ENCODE data around the gene WDR1.

WDR1 gene

DNA sequence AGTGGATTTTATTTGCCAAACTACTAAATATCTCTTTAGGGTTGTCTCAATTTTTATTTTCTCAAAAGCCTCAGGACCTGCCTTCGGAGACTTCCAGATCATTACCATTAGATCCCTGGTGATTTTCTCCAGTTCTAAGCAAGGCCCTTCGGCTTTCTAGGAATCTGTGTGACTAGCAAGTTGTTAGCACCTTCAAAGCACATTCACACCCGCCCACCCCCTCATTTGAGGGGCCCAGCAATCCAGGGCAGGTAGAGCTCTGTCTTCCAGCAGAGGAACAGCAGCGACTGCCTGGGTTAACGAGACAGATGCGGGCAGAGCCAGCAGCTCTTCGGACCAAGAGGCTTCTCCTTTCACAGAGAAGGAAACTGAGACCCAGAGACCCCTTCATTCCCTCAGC is 2.0 kb downstream of the WDR1 start:
- peak overlapping the region; percentile 96 for H3K4me3 Mint-ChIP-seq
- no peak for ATAC-seq (ENCODE audit: low read depth)
- H3K9me3 Mint-ChIP-seq = no peaks in the 10 kb centered on the region
- DNase-seq (ENCODE audit: low spot score in 2 of 2) = no peak
- peak overlapping the region; percentile 84 for H3K27ac Mint-ChIP-seq
- peaks cover 22% of the 10 kb centered on the region for H3K36me3 Mint-ChIP-seq
- no peaks in the 10 kb centered on the region for H3K27me3 Mint-ChIP-seq
- peaks cover 57% of the 10 kb centered on the region for H3K4me1 Mint-ChIP-seq

- peak overlapping the region; percentile 2 for H3K4me3 Mint-ChIP-seq
- DNase-seq (ENCODE audit: low spot score in 2 of 2) (no peak), ATAC-seq (ENCODE audit: low read depth) (no peak)
- H3K27ac Mint-ChIP-seq = no peak overlapping the region
- peaks cover 22% of the 10 kb centered on the region for H3K36me3 Mint-ChIP-seq
- peaks cover 61% of the 10 kb centered on the region for H3K4me1 Mint-ChIP-seq
- H3K27me3 Mint-ChIP-seq = no peaks in the 10 kb centered on the region
- no peaks in the 10 kb centered on the region for H3K9me3 Mint-ChIP-seq
Measured at GRCh38 chr4:10114147-10114546, 2.5 kb downstream of the WDR1 start.

DNA sequence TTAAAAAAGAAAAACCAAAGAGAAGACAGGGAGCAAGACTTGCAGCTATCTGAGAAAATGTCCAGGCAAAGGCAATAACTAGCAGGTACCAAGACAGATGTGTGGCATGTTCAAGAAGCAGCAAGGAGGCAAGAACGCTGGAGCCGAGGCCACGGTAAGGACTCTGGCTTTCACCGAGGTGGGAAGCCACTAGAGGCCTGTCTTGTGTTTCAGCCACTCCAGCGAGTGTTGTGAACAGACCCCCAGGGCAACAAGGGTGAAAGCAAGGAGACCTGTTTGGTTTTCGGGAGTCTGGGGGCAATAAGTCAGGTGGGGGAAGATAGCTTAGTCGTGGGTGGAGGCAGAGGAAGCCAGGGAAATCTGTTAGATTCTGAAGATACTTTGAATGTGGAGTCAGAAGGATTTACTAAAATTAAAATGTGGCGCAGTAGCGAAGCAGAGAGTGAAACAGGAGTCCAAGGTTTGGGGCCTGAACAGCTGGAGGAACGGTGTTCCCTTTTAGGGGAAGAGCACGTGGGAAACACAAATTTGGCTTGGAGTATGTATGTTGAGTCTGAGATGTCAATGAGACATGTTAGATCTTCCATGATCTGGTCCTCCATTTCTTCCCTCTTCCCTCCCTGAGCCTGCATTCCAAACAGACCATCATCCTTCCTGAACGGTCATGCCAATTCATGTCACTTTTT is 3.1 kb downstream of the WDR1 start:
- no peak for DNase-seq (ENCODE audit: low spot score in 2 of 2)
- peaks cover 22% of the 10 kb centered on the region for H3K36me3 Mint-ChIP-seq
- H3K9me3 Mint-ChIP-seq = no peaks in the 10 kb centered on the region
- H3K4me3 Mint-ChIP-seq = no peak overlapping the region
- no peak for ATAC-seq (ENCODE audit: low read depth)
- H3K27ac Mint-ChIP-seq = peak overlapping the region; percentile 20
- no peaks in the 10 kb centered on the region for H3K27me3 Mint-ChIP-seq
- H3K4me1 Mint-ChIP-seq = peaks cover 65% of the 10 kb centered on the region

DNA sequence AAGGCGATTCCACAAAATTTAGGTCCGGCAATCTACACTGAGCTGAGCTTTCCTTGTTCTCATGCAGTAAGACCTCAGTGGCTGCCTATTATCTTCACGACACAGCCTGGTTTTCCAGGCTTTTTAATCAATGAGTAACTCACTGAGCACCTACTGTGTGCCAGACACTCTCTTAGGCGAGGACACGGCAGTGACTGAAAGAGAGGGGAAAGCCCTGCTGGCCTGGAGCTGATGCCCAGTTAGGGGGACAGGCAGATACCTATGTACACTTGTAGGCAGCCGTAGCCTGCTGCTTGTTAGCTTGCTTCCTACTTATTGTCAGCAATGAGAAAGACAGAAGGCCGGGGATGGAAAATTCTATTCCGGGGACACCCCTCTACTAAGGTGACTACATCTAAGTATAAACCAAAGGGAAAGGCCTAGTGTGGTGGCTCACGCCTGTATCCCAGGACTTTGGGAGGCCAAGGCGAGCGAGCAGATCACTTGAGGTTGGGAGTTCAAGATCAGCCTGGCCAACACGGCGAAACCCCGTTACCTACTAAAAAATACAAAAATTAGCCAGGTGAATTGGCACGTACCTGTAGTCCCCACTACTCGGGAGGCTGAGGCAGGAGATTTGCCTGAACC is 3.8 kb downstream of the WDR1 start:
- Mint-ChIP-seq H3K4me3 (no peak overlapping the region), H3K9me3 (no peaks in the 10 kb centered on the region), H3K36me3 (peaks cover 25% of the 10 kb centered on the region), H3K27me3 (no peaks in the 10 kb centered on the region), H3K4me1 (peaks cover 61% of the 10 kb centered on the region), H3K27ac (peak overlapping the region; percentile 20)
- no peak for DNase-seq (ENCODE audit: low spot score in 2 of 2)
- ATAC-seq (ENCODE audit: low read depth) = no peak

DNA sequence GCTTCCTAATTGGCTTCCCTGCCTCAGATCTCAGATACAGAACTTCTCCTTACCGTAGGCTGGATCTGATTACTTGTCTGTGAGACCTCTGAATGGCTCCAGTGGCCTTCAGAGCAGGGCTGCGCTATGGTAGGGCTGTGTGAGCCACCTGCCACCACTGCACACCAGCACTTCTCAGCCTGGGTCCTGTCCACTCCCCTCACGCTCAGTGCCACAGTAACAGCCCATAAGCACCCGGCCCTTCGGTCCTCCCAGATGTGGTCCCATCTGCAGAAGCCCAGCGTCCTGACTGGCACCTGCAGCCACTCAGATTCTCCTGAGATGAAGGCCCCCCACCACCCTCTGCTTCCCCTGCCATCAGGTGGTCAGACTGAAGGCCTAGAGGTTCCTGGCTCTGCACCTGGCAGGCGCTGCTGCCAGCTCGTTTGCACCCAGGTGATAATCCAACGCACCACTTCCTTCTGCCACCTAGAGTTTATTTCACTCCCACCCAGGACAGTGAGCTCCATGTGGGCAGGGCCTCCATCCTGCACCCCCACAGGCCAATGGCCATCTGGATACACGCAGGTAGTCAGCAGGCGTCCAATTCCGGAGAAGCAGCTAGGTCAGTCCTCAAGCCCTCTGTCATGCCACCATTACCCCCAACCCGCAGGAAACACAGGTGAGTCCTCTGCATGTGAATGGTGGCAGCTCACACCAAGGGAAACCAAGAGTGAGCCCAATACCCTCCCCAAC is 5.4 kb downstream of the WDR1 start:
- Mint-ChIP-seq H3K27ac (no peak overlapping the region), H3K4me3 (no peak overlapping the region), H3K4me1 (peaks cover 69% of the 10 kb centered on the region)

GRCh38 chr4:10109995-10110670 is 6.5 kb downstream of the WDR1 start:
- H3K36me3 Mint-ChIP-seq = peaks cover 27% of the 10 kb centered on the region
- peak overlapping the region; percentile 14 for H3K4me3 Mint-ChIP-seq
- peaks cover 71% of the 10 kb centered on the region for H3K4me1 Mint-ChIP-seq

More for the DNA sequence above, 5.4 kb downstream of the WDR1 start:
- Mint-ChIP-seq H3K9me3 (no peaks in the 10 kb centered on the region), H3K27me3 (no peaks in the 10 kb centered on the region), H3K36me3 (peaks cover 27% of the 10 kb centered on the region)
- DNase-seq (ENCODE audit: low spot score in 2 of 2) (no peak), ATAC-seq (ENCODE audit: low read depth) (no peak)

GRCh38 chr4:10108818-10109783 is 7.5 kb downstream of the WDR1 start:
- Mint-ChIP-seq H3K27me3 (no peaks in the 10 kb centered on the region), H3K9me3 (no peaks in the 10 kb centered on the region), H3K4me1 (peaks cover 74% of the 10 kb centered on the region), H3K27ac (peak overlapping the region; percentile 26), H3K4me3 (no peak overlapping the region), H3K36me3 (peaks cover 25% of the 10 kb centered on the region)
- DNase-seq (ENCODE audit: low spot score in 2 of 2) (no peak), ATAC-seq (ENCODE audit: low read depth) (no peak)

More at GRCh38 chr4:10109995-10110670, 6.5 kb downstream of the WDR1 start:
- H3K27ac Mint-ChIP-seq = peak overlapping the region; percentile 17
- H3K27me3 Mint-ChIP-seq = no peaks in the 10 kb centered on the region
- DNase-seq (ENCODE audit: low spot score in 2 of 2) = no peak
- ATAC-seq (ENCODE audit: low read depth) = no peak
- H3K9me3 Mint-ChIP-seq = no peaks in the 10 kb centered on the region

DNA sequence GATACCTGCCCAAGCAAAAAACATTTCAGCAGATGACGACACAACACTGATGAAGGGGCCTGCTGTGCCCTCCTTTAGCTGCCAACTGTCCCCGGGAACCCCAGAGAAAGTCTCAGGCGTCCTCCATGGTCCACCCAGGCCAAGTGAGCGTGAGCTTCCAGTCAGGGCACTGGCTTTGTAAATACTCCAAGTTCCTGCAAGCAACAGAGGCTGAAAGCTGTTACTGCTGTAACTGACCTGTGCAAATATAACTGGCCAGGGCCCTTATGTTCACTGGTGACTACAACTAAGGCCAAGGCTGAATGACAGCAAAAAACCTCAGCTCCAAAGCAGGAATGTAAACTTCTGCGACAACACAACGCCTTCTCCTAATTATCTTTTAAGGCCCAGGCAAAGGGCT is 8.2 kb downstream of the WDR1 start:
- no peak for ATAC-seq (ENCODE audit: low read depth)
- H3K4me3 Mint-ChIP-seq = peak overlapping the region; percentile 17
- DNase-seq (ENCODE audit: low spot score in 2 of 2) = no peak
- H3K9me3 Mint-ChIP-seq = no peaks in the 10 kb centered on the region
- peaks cover 18% of the 10 kb centered on the region for H3K36me3 Mint-ChIP-seq
- H3K4me1 Mint-ChIP-seq = peaks cover 67% of the 10 kb centered on the region
- H3K27me3 Mint-ChIP-seq = no peaks in the 10 kb centered on the region
- H3K27ac Mint-ChIP-seq = peak overlapping the region; percentile 26

- Mint-ChIP-seq H3K27me3 (no peaks in the 10 kb centered on the region), H3K9me3 (no peaks in the 10 kb centered on the region), H3K4me1 (peaks cover 68% of the 10 kb centered on the region), H3K27ac (peak overlapping the region; percentile 32), H3K36me3 (peaks cover 18% of the 10 kb centered on the region), H3K4me3 (peak overlapping the region; percentile 49)
- DNase-seq (ENCODE audit: low spot score in 2 of 2) = no peak
- ATAC-seq (ENCODE audit: low read depth) = no peak
Measured at GRCh38 chr4:10107111-10108091, 9.2 kb downstream of the WDR1 start.

DNA sequence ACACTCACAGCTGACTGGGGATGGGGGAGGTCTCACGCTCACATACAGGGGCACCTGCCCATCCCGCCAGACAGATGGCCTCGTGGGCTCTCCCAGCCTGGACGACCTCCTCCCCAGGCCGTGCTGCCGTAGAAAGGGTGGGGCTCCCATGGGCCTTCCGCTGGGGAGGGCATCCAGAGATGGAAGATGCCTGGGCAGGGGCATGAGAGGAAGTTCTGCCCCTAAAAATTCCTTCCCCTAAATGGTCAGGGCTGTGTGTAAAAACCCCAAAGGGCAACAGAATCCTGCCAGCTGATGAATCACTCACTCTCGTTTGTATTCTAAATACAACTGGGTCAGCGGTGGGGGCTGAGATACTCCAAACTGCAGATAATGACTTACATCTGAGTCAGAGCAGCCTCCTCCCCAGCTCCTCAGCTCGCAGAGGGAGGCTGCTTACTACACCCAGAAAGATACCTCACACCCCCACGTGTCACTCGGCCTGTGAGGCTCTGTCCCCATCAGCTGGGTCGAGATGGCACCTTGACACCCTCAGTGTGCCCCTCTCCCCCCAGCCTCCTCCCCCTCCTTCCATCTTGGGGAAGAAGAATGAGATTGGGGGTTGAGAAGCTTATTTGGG is 10.1 kb downstream of the WDR1 start:
- Mint-ChIP-seq H3K27me3 (no peaks in the 10 kb centered on the region), H3K36me3 (peaks cover 21% of the 10 kb centered on the region), H3K4me1 (peaks cover 72% of the 10 kb centered on the region), H3K4me3 (peak overlapping the region; percentile 51), H3K9me3 (no peaks in the 10 kb centered on the region), H3K27ac (peak overlapping the region; percentile 89)
- no peak for ATAC-seq (ENCODE audit: low read depth)
- no peak for DNase-seq (ENCODE audit: low spot score in 2 of 2)

- ATAC-seq (ENCODE audit: low read depth) = no peak
- H3K4me1 Mint-ChIP-seq = peaks cover 70% of the 10 kb centered on the region
- no peak overlapping the region for H3K4me3 Mint-ChIP-seq
- peaks cover 16% of the 10 kb centered on the region for H3K36me3 Mint-ChIP-seq
- no peaks in the 10 kb centered on the region for H3K9me3 Mint-ChIP-seq
- no peak for DNase-seq (ENCODE audit: low spot score in 2 of 2)
- H3K27me3 Mint-ChIP-seq = no peaks in the 10 kb centered on the region
- peak overlapping the region; percentile 89 for H3K27ac Mint-ChIP-seq
Measured at GRCh38 chr4:10105920-10106319, 10.7 kb downstream of the WDR1 start.

GRCh38 chr4:10105421-10105820 is 11.2 kb downstream of the WDR1 start:
- Mint-ChIP-seq H3K9me3 (no peaks in the 10 kb centered on the region), H3K4me3 (no peak overlapping the region), H3K27me3 (no peaks in the 10 kb centered on the region), H3K27ac (peak overlapping the region; percentile 89), H3K36me3 (peaks cover 15% of the 10 kb centered on the region), H3K4me1 (peaks cover 73% of the 10 kb centered on the region)
- no peak for ATAC-seq (ENCODE audit: low read depth)
- DNase-seq (ENCODE audit: low spot score in 2 of 2) = no peak

All from memory B cell (primary cell).